Stimulated activated CD8-positive, alpha-beta memory T cell treated with anti-CD3 and anti-CD28 coated beads, Interleukin-7, amount 100 ng/mL, for 48 hours (primary cell): ENCODE measurements around the gene NDUFA8.

Source experiments
- DNase-seq, 2 donors: peaks; one replicate each; pipeline ENCODE4 v3.0.0-alpha.2; 2020; ENCODE audit warnings: low read depth in 1 of 2; ENCODE audit errors: extremely low read depth in 1 of 2

Gene NDUFA8

GRCh38 chr9:122138560-122139268, 20.9 kb downstream of the NDUFA8 start:
- no peak for DNase-seq

- no peak for DNase-seq
Measured at GRCh38 chr9:122135529-122135859, 24.1 kb downstream of the NDUFA8 start.

GRCh38 chr9:122134822-122135528, 24.6 kb downstream of the NDUFA8 start:
- DNase-seq: no peak

- DNase-seq: no peak
Measured at GRCh38 chr9:122133984-122134535, 25.5 kb downstream of the NDUFA8 start.

GRCh38 chr9:122133263-122133983, 26.2 kb downstream of the NDUFA8 start:
- no peak for DNase-seq

- DNase-seq: no peak
Measured at GRCh38 chr9:122132539-122132938, 27.0 kb downstream of the NDUFA8 start.

GRCh38 chr9:122131401-122132001, 28.1 kb downstream of the NDUFA8 start:
- DNase-seq: no peak

- no peak for DNase-seq
Measured at GRCh38 chr9:122130837-122131236, 28.7 kb downstream of the NDUFA8 start.

GRCh38 chr9:122129969-122130368, 29.6 kb downstream of the NDUFA8 start:
- no peak for DNase-seq

- no peak for DNase-seq
Measured at GRCh38 chr9:122128969-122129343, 30.6 kb downstream of the NDUFA8 start.

- no peak for DNase-seq
Measured at GRCh38 chr9:122128007-122128968, 31.3 kb downstream of the NDUFA8 start.

- DNase-seq: no peak
Measured at GRCh38 chr9:122127396-122127798, 32.2 kb downstream of the NDUFA8 start.

GRCh38 chr9:122126331-122127261, 33.0 kb downstream of the NDUFA8 start:
- DNase-seq: no peak

GRCh38 chr9:122125509-122126330, 33.9 kb downstream of the NDUFA8 start:
- DNase-seq: no peak

GRCh38 chr9:122125158-122125508, 34.4 kb downstream of the NDUFA8 start:
- peak; percentile 47 to 53 for DNase-seq

- DNase-seq: no peak
Measured at GRCh38 chr9:122124528-122124927, 35.1 kb downstream of the NDUFA8 start.

- no peak for DNase-seq
Measured at GRCh38 chr9:122124048-122124447, 35.5 kb downstream of the NDUFA8 start.

- DNase-seq: peak; percentile 23 to 51
Measured at GRCh38 chr9:122122903-122123632, 36.5 kb downstream of the NDUFA8 start.
